ENCODE data around the gene CHID1.

Gene CHID1

DNA sequence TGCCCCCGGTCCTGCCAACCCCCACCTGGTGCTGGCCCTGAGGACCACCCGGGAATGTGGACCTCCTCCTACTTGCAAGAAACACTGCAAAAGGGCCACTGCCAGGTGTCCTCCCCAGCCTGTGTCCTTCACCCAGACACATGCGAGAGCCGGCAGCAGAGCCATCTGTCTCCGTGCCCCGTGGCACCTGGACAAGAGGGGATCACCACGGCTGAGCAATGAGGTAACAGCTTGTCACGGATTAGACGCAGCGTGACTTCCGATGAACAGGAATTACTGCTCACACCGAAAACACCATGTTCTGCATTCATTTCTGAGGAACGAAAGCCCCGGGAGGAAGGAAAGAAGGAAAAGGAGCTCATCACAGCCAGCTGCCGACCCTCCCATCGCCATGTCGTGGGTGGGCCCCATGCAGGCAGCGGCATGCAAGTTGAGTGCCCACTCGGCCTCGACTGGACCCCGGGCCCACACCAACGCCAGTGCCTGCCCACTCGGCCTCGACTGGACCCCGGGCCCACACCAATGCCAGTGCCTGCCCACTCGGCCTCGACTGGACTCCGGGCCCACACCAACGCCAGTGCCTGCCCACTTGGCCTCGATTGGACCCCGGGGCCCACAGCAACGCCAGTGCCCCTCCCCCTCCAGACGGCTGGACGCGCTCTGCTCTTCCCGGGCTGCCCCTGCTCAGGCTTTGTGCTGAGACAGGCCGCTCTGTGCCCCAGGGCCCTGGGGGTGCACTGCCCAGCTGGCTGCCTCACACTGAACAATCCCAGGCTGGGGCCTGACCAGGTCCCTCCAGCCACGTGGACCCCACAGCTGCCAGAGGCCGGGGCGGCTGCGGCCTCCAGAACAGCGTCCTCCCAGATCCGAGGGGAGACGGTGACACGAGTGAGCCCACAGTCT is 22.0 kb downstream of the CHID1 start:
- DNase-seq (ENCODE audit: low spot score): no peak

DNA sequence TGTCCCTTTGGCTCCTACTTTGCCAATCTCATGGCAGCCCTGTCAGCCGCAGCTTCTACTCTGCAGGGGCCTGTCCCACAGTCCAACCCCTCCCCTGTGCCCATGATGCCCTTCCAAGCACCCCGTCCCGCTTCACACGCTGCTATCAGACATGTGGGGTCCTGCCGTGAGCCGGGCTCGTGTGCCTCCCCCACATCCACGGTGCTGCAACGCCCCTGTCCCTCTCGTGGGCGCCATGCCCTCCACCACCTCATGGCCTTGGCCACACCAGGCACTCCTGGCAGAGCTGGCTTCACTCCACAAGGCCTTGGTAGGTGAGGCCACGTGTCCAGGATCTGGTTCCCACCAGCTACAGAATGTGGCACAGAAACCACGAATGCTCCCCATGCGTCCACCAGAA is 23.0 kb downstream of the CHID1 start:
- DNase-seq (ENCODE audit: low spot score): no peak

DNA sequence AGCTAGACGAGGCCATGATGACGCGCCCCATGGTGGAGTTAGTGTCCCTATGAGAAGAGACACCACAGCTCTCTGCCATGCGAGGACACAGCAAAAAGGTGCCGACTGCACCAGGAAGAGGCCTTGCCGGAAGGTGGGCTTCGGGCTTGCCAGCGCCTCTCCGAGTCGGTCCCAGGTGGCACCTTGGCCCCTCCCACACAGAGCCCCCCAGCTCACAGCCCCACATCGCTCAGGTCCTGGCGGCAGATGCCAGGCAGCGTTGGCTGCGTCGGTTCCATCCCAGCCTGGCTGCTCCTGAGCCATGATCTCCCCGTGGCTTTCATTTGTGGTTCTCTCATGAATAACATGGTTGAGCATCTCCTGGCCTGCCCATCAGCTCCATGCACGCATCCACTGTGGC is 24.0 kb downstream of the CHID1 start:
- DNase-seq (ENCODE audit: low spot score): no peak

DNA sequence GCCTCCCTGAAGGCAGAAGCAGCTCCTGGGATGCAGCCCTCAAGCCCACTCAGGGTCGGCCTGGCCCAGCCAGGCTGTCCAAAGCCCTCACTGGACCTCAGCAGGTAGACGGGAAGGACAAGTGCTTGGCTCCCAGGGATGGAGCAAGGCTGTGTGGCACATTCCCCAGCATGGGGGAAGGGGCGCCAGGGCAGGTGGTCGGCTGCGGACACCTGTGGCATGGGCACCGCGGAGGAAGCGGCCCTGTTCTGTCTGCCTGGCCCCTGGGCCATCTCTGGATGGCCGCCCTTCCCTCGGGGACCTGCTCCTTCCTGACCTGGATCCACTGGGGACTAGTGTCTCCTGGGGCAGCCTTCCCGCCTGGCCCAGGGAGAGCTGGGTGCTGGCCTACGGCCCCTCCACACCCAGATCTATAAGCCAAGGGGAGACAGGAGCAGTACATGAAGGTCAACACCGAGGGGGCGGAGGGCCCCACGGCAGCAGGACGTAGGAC is 26.0 kb downstream of the CHID1 start:
- no peak for DNase-seq (ENCODE audit: low spot score)

DNA sequence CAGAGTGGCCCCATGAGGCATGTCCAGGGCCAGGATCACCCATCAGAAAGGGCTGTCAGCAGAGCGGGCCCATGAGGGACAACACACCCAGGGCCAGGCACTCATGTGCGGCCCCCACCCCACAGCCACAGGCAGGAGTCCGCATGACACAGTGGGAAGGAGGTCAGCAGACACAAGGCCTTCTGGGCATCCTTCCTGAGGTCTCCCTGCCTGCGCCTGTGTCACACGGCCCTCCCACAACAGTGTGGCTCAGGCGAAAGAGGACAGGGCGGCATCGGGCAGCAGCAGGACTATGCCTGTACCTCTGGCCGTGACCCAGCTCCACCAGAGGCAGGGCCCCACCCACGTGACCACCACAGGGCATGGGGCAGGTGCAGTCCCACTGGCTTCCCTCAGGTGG is 27.1 kb downstream of the CHID1 start:
- DNase-seq (ENCODE audit: low spot score): no peak

DNA sequence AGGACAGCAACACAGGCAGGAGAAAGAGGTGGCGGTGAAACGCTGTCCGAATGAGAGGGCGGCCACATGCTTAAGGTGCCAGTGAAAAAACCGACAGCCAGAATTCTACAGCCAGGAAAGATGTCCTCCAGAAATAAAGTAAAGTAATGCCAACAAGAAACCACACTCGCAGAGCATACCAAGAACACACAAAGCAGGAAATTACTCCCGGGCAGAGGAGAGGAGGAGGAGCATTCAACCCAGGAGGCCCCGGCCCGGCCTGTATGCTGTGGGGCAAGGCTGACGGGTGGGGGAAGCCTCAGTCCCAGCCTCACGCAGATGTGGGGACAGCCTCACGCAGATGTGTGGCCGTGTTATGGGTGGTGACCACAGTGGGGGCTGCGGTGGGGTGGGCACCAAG is 28.0 kb downstream of the CHID1 start:
- DNase-seq (ENCODE audit: low spot score): no peak

DNA sequence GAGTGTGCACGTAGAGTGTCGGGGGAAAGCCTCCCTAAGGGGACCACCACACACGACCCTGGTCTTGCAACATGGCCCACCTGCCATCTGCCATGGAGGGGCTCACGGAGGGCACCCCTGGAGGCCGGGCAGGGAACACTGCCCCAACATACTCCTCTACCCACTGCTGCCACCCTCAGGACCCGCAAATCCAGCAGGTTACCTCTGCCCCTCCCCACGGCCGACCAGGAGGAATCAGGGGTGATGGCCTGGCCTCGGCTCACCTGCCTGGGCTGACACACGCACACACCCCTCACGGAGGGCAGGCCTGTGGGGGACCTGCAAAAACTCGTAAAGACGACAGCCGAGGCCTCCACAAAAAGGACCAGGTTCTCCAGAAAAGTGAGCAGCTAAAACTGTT is 30.2 kb downstream of the CHID1 start:
- no peak for DNase-seq (ENCODE audit: low spot score)

DNA sequence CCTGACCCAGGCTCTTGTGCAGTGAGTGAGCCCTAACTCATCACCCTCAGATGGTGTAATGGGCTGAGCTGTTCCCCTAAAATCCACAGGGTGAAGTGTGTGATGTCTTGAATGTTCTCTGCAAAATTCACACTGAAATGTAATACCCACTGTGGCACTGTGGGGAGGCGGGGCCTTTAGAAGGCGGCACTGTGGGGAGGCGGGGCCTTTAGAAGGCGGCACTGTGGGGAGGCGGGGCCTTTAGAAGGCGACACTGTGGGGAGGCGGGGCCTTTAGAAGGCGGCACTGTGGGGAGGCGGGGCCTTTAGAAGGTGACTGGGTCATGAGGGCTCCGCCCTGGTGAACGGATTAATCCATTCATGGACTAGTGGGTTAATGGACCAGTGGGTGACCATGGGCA is 33.0 kb downstream of the CHID1 start:
- no peak for DNase-seq (ENCODE audit: low spot score)

DNA sequence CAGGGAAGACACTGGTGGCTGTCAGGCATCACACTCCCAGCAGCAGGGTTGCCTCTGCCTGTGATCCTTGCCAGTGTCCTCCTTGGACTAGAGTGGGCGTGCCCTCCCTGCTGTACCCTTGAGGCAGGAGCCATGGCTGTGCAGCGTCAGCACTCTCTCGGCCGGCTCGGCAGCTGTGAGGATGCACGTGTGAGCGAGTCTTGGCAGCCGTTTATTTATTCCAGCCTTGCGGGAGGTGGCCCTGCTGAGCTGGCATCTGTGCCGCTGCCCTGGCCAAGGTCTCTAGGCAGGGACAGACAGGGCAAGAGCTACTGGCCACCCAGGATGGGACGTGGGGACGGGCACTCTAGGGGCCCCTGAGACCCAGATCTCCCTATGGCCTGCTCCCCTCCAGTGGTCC is 34.1 kb downstream of the CHID1 start:
- peak; percentile 11 for DNase-seq (ENCODE audit: low spot score)

DNA sequence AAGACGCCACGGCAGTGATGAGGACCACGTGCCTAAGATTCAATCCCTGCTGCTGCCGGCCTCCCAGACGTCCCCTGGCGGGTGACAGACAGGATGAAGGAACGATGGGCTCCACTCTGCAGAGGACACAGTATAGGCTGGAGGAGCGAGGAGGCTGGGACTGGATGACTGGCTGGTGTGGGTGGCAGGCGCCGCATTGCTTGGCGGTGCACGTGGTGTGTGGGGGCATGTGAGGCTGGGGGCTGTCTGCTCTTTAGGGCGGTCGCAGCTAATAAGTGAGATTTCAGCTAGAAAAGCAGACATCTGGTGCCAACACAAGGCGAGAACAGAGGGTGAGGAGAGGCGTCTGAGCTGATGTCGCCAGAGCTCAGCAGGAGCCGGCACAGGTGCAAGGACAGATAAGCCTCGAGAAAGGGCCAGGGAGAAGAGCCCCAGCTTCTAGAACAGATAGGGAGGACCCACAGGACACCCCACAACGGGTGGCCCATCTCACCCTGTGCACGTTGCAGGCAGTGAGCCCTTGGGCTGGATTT is 34.8 kb downstream of the CHID1 start:
- DNase-seq (ENCODE audit: low spot score): no peak

DNA sequence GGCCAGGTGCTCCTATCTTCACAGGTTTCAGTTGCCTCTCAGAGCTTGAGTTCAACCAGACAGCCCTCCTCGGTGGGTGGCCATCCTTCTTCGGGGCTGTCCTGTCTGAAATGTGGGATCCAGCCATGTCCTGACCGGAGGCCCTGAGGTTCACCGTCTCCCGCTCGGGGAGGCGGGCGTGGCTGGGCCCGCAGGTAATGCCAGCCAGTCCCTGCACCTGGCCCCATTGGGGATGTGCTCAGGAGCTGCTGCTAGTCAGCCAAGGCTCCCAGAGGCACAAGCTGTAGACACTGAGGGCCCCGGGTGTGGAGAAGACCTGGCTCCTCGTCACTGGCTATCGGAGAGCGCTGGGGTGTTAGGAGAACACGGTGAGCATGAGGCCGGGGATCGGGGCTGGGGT is 35.4 kb downstream of the CHID1 start:
- DNase-seq (ENCODE audit: low spot score): no peak

DNA sequence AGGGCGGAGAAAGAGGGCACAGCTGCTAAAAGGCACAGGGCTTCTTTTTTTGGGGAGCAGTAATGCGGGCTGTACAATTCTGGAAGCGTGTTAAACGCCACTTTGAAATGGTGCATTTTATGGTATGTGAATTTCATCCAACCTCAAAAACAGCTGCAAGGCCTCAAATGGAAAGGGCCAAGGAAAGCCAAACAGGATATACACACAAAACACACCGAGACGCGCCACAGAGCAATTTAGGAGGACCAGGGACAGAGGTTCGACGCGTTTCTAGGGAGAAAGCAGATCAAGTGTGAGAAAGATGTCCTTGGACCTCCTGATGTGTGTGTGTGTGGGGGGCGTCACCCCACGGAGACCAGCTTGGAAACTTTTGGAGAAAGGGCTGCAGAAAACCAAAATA is 36.9 kb downstream of the CHID1 start:
- no peak for DNase-seq (ENCODE audit: low spot score)

DNA sequence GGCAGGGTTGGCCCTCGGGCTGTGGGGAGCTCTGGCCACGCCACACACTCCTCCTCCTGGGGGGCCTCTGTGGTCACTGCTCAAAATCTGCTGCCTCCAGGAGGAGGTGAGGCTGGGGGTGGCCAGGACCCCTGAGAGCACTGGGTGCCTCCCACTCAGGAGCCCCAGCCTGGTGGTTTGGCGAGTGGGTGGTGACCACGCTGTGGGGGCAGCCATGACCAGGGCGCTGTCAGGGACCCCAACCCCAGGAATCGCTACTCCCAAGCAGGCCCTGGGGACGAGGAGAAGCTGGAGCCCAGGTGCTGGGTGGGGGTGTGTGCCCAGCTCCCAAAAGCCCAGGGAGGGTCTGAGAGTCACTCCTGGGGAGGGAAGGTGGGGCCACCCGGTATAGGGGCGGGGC is 37.8 kb downstream of the CHID1 start:
- no peak for DNase-seq (ENCODE audit: low spot score)

DNA sequence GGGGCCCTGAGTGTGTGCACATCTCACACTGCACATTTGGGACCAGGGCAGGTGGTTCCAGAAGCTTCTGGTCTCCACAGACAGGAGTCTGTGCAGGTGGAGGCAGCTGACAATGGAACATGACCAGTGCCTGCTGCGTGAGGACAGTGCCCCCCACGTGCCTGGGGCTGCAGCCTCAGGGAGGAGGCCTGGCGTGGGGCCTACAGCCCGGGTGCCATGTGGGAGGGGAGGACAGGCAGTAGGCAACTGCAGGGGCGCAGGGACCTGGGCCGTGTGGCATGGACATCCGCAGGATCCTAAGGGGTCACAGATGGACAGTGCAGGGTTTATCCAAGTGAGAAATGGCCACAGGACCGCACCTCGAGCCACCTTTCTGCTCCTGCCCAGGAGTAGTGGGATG is 39.1 kb downstream of the CHID1 start:
- DNase-seq (ENCODE audit: low spot score): no peak

DNA sequence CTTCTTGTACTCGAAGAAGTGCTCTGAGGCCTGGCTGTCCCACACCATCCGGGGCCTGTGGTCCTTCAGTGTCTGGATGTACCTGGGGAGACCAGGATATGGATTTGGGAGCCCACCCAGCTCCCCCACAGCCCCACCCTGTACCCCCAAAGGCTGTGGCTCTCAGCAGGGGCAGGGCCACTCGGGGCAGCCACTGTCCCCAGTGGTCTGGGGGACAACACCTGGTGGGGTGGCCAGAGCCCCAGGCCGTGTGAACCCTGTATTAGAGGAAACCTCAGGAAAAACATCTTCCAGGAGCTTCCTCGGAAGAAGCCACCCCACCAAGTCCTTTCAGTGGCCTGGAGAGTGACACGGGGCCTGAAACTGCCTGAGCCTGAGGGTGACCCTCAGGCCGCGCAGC is 40.2 kb downstream of the CHID1 start:
- no peak for DNase-seq (ENCODE audit: low spot score)

DNA sequence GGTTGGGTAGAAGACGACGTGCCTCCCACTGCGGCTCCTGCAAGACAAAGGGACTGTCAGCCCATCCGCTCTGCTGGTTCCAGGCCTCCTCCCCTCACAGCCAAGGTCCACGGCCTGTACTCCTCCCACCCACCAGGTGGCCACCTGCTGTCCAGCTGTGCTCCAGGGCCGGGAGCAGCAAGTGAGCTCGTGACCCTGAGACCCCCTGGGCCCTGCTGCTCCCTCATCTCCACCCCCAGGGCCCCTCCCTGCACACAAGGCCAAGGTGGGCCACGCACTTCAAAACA is 40.5 kb downstream of the CHID1 start:
- no peak for DNase-seq (ENCODE audit: low spot score)

DNA sequence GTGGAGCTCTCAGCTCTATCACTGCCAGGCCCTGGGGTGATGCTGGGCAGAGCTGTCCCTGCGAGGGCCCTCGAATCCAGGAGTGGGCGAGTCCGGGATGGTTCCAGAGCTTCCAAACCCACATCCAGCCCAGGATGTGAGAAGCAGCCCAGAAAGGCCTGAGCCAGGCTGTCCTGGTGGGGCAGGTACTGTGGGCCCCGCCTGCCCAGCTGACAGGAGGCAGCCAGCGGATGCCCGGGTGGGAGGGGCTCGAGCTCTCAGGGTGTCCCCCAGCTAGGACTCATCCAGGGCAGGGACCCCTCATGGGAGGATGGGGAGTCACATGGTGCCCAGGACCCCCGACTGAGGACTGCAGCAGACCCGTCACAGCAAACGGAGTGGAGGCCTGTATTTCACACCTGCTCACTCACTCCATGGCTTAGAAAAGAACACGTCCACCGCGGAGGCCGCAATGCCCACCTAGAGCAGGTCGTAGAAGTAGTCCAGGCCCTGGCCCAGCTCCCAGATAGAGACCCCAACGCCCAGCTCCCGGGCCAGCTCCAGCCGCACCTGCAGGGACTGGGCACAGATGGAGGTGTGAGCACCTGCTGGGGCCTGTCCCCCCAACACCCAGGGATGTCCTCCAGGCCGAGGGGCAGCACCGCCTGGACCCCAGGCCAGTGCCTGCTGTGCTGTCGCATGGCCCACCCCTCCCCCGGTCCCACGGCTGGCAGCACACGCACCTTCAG is 41.0 kb downstream of the CHID1 start:
- no peak for DNase-seq (ENCODE audit: low spot score)

DNA sequence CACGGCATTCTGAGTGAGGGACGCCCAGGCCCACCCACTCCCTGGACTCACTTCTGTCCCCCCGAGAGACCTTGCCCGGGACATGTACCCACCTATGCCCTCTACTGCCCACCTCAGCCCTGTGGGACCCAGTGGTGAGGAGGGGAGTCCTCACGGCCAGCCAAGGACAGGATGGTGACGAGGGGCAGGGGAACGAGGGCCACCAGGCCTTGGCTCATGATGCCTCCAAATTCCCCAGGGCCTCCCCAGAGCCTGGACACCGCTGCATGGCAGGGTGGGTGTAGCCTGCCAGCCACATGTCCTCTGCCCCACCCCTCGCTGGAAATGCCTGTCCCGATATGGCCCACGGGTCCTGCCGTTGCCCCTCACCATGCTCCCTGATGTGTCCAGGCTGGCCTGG is 41.8 kb downstream of the CHID1 start:
- no peak for DNase-seq (ENCODE audit: low spot score)

DNA sequence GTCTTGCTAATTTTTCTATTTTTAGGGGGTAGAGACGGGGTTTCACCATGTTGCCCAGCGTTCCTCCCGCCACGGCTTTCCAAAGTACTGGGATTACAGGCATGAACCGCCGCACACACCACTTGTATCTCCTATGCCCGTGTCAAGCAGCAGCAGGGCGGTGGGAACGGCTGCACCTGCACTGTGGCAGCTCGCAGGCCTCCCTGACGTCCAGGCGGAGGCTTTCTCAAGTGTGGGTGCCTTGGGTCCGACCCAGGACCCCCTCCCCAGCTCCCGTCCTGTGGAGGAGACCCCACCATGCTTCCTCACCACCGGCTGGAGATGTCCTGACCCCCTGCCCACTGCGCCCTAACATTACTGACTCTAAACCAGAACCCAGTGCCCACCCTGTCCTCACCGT is 42.2 kb downstream of the CHID1 start:
- no peak for DNase-seq (ENCODE audit: low spot score)

DNA sequence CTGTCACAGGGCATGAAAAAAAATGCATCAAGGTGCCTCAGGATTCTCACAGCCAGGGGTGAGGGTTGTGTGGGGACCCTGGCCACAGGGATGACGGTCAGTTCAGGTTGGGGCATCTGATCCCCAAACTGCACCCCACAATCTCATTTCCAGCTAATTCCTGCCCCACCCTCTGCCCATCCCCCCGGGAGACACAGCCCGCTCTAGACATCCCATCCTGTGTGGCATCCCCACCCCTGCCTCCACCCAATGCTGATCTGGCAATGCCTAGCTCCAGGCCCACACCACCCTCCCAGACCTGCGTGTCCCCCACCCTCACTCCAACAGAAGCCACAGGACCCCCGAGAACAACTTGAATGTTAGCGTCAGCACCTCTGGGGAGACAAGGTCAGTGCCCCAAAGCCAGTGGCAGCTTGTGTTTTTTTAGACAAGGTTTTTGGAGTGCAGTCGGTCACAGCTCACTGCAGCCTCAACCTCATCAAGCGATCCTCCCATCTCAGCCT is 42.7 kb downstream of the CHID1 start:
- DNase-seq (ENCODE audit: low spot score): no peak

DNA sequence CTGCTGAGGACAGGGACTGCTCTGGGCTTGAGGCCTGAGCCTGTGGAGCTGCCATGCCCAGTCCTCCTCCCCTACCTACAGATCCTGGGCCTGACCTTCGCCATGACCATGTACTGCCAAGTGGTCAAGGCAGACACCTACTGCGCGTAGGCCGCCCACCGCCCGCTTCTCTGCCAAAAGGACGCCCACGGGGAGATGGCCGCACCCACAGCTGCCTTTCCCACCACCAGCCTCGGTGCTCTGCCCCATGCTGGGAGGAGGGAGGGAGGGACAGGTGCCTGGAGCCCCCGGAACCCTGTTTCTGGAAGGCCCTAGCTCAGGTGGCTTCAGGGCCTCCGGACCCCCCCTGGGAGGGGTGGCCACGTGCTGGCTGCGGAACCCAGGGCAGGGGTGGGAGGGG is 44.1 kb downstream of the CHID1 start:
- no peak for DNase-seq (ENCODE audit: low spot score)

DNA sequence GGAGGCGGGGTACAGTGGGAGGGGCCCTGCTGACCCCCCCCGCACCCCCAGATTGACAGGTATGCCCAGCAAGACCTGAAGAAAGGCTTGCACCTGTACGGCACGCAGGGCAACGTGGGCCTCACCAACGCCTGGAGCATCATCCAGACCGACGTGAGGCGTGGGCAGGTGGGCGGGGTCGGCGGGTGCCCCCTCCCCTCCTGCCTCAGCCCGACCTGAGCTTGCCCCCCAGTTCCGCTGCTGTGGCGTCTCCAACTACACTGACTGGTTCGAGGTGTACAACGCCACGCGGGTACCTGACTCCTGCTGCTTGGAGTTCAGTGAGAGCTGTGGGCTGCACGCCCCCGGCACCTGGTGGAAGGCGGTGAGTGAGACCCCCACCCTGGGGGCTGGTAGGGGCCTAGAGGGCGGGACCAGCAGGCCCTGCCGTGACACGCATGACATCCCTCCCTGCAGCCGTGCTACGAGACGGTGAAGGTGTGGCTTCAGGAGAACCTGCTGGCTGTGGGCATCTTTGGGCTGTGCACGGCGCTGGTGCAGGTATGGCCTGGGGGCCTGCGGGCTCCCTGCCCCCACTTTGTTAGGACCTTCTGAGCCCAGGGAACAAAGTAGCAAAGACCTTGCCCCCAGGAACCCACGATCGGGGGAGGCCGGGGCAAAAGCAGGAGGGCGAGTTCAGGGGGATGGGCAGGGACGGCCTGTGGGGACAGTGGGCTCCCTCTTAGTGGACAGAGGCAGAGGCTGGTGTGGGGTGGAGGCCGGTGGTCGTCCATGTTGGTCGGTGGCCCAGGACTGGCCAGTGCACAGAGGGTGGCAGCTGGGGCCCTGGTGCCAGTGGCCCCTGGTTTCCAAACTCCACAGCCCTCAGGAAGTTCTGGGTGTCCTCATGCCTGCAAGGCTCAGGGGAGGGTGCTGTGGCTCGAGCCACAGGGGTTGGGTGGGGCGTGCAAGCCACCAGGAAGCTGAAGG is 44.9 kb downstream of the CHID1 start:
- DNase-seq (ENCODE audit: low spot score): no peak
